OCI-M2 (cell line): ENCODE results near the gene RPS6KA2.

Source experiments
- DNase-seq: peaks from one replicate; lab custom pipeline; 2025; ENCODE audit not compliant: unreplicated experiment; lab: John Stamatoyannopoulos, UW

Gene RPS6KA2

GRCh38 chr6:166459272-166459671, 167.8 kb downstream of the RPS6KA2 start:
- no peak for DNase-seq

- DNase-seq: no peak
Observed at GRCh38 chr6:166456395-166457156, 170.5 kb downstream of the RPS6KA2 start.

DNA sequence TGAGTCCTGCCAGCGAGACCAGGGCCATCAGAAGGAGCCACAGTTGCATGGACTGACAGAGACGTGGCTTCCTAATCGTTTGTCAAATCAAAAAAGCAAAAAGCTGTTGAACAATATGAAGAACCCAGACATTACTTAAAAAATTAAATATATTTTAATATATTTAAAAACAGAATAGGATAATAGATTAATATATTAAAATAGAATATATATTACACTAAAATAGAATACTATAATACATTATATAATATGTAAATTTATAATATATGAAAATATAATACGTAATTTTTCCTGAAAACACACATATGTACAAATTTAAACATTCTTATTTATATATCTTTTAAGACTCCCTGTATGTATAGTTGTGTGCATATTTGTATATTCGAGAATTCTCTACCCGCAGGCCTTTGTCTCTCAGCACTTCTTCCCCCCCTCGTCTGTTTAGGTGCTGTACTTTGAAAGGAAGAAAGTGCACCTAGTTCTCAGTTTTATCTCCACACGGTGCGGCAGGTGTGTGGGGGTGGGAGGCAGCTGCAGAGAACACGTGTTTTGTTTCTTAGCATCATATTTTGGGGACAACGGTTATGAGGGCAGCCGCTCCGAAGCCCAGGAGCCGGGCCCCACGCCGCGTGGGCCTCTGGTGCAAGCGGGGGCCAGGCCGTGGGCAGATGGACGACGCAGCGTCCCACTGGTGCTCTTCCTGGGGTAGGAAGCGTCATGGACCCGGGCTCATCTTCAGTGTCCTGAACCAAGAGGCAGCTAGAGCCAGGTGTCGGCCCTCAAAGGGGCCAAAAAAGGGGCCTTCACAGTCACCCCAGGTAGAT, 172.1 kb downstream of the RPS6KA2 start:
- DNase-seq: no peak

GRCh38 chr6:166453651-166454050, 173.4 kb downstream of the RPS6KA2 start:
- DNase-seq: no peak

DNA sequence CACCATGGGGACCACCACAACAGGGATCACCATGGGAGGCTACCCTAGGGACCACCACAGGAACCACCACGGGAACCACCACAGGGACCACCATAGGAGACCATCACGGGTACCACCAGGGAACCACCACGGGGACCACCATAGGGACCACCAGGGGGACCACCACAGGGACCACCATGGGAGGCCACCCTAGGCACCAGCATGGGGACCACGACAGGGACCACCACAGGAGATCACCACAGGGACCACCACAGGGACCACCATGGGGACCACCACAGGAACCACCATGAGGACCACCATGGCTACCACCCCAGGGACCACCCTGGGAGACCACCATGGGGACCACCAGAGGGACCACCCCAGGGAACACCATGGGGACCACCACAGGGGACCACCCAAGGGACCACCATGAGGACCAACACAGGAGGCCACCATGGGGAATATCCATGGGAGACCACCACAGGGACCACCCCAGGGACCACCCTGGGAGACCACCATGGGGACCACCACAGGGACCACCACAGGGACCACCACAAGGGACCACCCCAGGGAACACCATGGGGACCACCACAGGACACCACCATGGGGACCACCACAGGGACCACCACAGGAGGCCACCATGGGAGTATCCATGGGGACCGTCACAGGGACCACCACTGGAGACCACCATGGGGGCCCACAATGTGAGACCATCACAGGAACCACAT, 176.7 kb downstream of the RPS6KA2 start:
- DNase-seq: no peak

- DNase-seq: no peak
Observed at GRCh38 chr6:166449641-166450040, 177.4 kb downstream of the RPS6KA2 start.

- DNase-seq: no peak
Observed at GRCh38 chr6:166449036-166449435, 178.0 kb downstream of the RPS6KA2 start.

- DNase-seq: no peak
Observed at GRCh38 chr6:166448432-166448831, 178.6 kb downstream of the RPS6KA2 start.

DNA sequence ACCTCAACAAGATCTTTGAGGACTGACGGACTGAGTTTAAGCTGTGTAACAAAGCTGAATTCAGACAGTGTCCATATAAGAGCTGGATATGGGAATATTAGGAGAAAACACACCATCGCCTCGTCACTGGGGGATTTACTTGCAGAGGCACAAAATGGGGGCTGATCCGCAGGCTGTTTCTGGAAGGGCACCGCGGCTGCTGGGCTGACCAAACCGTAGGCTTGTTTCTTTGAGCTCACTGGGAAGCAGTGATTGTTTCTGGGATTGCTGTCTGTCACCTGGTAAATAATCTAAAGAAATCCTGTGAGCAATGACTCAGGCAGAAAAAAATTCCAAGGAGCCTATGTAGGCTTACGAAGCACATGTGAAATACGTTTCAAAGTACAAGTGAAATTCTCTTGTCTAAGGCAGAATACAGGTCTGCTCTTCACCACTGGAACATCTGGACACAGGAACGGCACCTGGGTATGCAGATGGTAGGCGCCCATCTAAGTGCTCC, 180.4 kb downstream of the RPS6KA2 start:
- no peak for DNase-seq

GRCh38 chr6:166446146-166446545, 180.9 kb downstream of the RPS6KA2 start:
- DNase-seq: no peak

DNA sequence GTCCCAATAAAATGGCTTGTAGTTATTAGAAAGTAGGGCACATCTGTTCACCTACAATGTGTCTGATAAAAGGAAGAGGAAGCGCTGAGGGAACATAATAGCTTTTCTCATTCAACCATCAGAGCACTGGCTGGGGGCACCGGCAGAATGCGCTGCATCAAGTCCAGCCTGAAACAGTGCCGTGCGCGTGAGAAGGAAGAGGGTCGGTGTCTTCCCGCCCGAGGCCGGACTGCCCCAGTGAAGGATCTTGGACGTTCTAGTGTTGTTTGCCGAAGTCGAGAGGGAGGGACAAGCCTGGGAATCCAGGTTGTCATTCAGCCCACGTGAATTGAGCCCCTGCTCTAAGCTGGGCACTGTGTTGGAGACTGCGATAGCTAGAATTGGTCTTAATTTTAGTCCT, 182.6 kb downstream of the RPS6KA2 start:
- no peak for DNase-seq

GRCh38 chr6:166443166-166443565, 183.9 kb downstream of the RPS6KA2 start:
- no peak for DNase-seq

- DNase-seq: no peak
Observed at GRCh38 chr6:166442131-166442685, 184.8 kb downstream of the RPS6KA2 start.

DNA sequence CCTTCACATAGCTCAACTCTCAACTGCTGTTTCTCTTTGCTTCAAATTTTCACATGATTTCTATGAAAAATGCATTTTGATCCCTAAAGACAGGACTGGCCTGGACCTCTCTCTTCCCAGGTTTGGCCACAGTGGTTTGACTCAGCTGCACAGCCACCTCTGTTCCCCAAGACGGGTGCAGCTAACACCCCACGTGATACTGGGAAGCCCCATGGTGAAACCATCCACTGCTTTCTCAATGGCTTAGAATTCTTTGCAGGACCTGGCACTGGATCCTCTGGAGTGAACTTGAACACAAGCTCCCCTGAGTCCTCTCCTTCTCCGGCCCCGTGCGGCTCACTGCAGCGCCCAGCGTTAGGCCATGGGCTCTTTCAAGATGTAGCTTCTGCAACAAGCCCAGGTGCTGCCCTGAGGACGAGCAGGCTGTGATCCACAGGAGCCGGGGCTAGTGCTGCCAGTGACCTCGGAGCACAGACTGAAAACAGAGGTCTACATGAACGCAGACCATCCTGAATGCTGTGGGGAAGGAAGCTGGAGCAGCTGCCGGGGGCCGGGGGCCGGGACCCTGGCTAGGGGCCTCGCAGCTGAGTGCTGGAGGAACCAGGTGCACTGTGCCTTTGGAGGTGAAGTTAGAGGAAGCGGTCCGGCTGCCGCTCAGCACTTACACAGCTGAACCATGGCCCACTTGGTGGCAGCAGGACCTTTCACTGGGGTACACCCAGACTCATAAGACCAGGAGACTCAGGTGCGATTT, 185.5 kb downstream of the RPS6KA2 start:
- no peak for DNase-seq

GRCh38 chr6:166440729-166441128, 186.3 kb downstream of the RPS6KA2 start:
- no peak for DNase-seq

DNA sequence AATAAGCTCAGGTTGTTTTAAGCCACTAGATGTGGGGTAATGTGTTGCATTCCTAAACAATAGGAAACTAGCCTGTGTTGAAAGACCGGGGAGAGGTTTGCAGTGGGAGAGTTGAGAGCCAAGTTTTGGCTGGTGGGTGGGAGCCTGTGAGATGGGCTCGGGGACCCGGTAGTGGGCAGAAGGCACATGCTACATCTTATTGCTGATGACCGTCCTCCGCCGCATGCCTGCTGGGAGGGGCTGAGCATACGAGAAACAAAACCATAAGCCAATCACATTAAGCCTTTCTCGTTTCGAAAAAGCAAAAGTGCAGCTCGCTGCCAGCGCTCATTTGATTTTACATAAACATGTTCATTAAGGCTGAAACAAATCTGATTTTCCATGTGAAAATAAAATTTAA, 186.9 kb downstream of the RPS6KA2 start:
- no peak for DNase-seq

DNA sequence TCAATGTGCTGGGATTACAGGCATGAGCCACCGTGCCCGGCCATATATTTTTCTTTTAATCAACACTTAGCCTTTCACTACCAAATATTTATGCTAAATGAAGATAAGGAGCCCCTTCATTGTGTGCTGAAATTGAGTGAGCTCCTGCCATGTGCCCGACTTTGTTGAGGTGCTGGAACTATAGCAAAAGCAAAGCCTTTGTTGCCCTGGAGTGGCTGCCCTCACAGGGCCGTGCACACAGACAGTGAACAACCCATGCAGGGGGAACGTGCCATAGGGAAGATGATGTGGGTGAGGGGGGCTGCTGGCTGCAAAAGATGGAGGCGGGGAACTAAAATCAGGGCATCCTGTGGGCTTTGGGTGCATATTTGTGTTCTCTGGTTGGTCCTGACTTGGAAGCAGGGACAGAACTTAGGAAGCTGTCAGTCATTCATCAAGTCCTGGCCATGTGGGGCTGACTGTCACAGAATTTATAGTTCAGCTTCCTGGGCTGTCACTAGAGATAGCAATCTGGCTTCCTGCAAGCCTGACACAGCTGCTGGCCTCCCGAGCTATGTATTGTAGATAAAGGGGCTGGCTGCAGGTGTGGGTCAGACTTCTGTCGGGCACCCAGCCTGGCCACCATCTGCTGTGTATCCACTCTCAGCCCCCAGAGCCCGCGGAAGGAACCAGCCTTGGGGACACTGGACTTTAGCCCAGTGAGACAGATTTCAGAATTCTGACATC, 187.5 kb downstream of the RPS6KA2 start:
- DNase-seq: no peak

DNA sequence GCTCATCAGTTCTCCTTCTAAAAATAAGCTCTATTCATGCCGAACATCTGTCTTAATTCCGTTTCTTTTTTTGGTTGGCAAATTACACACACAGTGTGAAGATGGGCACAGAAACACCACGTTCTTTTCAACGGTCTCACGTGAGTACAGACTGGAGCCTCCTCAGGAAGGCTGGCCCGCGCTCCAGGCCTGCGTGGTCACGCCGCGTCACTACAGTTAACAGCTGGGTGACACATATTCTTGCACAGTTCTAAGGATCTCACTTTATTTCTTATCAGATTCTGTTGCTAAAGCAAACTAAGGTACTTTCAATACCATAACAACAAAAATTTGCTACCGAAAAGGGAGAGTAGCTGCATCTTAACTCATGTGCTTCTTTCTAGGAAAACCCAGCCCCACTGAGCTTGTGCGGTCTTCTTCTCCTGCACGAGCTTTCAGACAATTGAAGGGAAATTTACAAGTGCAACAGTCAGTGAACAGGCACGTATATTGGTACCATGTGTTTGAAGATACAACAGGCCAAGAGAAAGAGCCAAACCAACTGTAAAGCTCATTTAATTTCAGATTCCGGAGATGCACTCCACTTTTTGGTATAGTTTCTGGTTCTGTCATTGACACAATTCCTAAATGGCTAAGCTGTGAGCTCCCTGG, 188.7 kb downstream of the RPS6KA2 start:
- no peak for DNase-seq

GRCh38 chr6:166437661-166438060, 189.4 kb downstream of the RPS6KA2 start:
- no peak for DNase-seq
